Coronary artery (tissue), 2 donors: ENCODE measurements around the gene COX7B2.

Experiments used
- DNase-seq: peaks from one replicate; pipeline ENCODE4 v3.0.0-alpha.2; 2017; ENCODE audit warnings: low spot score
- H3K27ac ChIP-seq, 2 donors: fragments of 200-600 bp; sonication (generic); one replicate each; pipeline ENCODE4 v1.5.1; 2016 to 2019
- H3K4me3 ChIP-seq: fragments of 200-600 bp; sonication (generic); 2 replicates; pipeline ENCODE4 v1.5.1; 2016; ENCODE audit warnings: mild to moderate bottlenecking, moderate library complexity
- TF ChIP-seq, protein P1 (sequence below): fragments of 200-600 bp; sonication (generic); IDR thresholded peaks from one replicate; pipeline ENCODE4 v1.5.1; 2019; ENCODE audit warnings: antibody characterized with exemption

COX7B2 gene

DNA sequence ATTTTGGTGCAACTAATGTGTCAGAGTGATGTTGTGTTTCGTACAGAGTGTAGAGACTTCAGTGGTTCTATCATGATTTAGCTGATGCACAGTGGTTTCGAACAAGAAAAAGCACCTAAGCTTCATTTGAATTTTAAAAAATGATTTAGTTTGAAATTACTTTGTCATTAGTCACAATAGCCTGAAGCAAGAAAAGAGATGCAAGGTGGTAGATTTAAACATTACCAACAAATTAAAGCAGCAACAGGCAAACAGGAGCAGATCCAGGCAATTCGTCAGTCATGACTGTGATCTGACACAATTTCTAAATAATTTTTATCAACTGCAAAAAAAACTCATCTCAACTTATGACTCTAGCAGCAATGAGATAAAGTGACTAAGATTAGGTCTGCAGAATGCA, 24.6 kb upstream of the COX7B2 start:
- Histone ChIP-seq H3K4me3 (peak overlapping the region; percentile 1), H3K27ac (peak overlapping the region in 1 of 2 donors; percentile 54)
- DNase-seq = no peak
- TF ChIP-seq, protein P1, sequence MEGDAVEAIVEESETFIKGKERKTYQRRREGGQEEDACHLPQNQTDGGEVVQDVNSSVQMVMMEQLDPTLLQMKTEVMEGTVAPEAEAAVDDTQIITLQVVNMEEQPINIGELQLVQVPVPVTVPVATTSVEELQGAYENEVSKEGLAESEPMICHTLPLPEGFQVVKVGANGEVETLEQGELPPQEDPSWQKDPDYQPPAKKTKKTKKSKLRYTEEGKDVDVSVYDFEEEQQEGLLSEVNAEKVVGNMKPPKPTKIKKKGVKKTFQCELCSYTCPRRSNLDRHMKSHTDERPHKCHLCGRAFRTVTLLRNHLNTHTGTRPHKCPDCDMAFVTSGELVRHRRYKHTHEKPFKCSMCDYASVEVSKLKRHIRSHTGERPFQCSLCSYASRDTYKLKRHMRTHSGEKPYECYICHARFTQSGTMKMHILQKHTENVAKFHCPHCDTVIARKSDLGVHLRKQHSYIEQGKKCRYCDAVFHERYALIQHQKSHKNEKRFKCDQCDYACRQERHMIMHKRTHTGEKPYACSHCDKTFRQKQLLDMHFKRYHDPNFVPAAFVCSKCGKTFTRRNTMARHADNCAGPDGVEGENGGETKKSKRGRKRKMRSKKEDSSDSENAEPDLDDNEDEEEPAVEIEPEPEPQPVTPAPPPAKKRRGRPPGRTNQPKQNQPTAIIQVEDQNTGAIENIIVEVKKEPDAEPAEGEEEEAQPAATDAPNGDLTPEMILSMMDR = no peak

DNA sequence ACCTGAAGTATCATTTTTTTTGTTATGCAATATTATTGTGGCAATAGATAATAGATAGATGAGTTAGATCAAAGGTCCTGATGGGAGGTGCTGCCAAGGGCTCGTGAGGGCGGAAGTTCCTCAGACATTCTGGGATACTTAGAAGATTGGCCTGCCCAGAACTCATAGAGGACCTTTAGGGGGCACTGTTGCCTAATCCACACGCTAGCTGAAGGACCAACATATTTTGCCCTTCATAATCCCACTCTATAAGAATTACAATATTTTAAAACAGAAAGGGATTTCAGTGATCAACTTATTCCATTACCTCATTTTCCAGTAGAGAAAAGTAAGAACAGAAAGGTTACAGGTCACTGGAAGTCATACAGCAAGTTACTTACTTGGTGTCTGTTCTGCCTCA, 22.9 kb upstream of the COX7B2 start:
- Histone ChIP-seq H3K4me3 (no peak overlapping the region), H3K27ac (peak overlapping the region in 1 of 2 donors; percentile 29)
- TF ChIP-seq, protein P1 = peak; percentile 64
- no peak for DNase-seq

DNA sequence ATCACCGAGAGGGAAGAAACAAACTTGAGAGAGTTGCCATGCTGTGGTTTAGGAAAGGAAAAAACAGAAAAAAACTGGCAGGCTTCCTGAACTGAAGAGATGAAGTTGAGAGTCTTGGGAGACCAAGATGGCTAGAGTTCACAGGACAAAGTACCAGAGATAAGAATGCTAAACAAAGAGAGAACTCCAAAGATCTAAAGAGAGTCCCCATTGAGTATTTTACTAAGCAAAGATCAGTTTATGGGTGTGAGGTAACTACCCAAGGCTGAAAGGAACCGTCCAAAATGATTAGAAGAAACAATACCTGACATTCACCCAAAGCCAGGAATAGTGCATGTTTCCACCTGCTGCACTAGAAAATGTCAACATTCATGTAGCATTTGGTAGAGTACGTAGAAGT, 21.8 kb upstream of the COX7B2 start:
- TF ChIP-seq, protein P1 = no peak
- no peak for DNase-seq
- Histone ChIP-seq H3K4me3 (no peak overlapping the region), H3K27ac (no peak overlapping the region)

DNA sequence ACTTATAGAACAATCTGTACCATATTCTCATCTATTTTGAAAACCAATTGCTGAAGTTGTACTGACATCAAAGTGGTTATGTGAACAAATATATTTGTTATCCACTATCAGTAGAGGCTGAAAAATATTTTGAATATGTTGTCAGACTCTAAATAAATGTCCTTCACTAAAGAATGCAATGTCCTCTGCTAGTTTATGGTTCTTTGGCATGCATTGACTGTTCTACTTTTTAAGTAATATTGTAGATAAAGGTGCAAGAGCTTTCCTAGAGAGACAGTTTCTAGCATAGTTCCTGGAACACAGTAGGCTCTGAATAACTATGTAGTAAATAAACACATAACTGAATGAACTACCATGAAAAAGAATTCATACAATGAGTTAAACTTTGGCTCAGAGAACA, 18.2 kb upstream of the COX7B2 start:
- DNase-seq = no peak
- H3K4me3 ChIP-seq = no peak overlapping the region
- H3K27ac ChIP-seq = no peak overlapping the region
- TF ChIP-seq, protein P1 = no peak

DNA sequence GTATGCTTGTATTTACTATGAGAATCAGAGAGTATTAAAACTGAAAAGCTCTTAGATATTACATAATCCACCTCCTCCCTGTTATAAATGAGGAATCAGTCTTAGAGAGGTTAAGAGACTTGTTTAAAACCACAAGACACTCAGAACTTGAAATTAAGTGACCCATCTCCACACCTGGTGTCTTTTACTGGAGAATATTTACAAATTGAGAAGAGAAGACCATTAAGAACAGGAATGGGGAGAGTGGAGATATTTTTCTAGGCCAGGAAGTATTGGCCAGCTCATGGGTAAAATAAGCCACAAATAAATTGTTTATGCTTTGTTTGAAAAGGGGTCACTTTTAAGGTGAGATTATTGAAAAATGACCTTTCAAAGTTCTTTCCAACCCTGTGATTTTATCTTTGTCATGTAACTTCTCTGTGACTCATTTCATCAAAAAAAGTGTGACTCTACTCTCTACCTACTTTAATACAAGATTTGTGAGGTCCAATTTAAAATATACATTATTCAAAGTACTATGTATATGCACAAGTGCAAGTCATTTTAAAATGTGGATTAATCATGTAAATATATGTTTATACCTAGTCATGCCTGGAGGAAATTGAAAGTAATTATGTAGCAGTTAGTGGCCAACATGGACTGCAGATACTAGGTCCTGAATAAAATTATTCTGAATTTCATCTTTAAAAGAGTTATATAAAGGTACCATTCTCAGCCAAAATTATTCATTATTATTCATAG, 15.9 kb upstream of the COX7B2 start:
- no peak for DNase-seq
- TF ChIP-seq, protein P1 = no peak
- Histone ChIP-seq H3K4me3 (no peak overlapping the region), H3K27ac (no peak overlapping the region)

DNA sequence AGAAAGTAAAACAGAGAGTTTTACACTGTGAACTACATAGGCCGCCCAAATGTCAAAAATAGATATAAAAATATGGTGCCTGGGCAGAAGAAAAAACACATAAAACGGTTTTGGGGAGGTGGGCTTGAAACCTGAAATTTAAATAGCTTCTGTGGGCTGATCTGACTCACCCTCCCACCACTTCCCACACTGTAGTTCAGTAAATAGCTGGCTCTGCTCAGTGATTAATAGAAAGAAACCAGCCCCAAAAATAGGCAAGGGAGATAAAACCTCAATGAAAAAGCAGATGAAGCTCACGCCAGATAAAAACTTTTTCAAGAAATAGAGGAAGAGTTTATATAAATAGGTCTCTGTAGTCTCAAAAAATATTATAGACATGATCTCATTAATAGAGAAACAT, 13.2 kb upstream of the COX7B2 start:
- TF ChIP-seq, protein P1 = no peak
- Histone ChIP-seq H3K4me3 (no peak overlapping the region), H3K27ac (no peak overlapping the region)
- DNase-seq = no peak

DNA sequence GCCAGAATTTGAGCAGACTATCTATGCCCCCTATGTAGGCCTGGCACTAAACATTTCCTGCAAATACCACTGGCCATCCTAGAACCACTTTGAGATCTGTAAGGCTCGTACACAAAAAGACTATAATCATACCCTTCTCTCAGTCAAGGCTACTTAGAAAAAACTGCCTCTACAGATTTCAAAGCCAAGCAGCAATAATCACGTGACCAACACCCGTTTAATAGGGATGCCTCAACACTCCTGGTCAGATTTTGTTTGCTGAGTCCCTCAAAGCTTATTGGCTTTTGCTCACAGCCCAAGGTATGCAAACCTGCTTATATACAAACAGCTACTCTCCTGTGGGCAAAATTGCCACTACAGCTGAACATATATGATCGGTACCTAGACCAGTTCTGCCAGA, 897 bp downstream of the COX7B2 start:
- no peak for DNase-seq
- Histone ChIP-seq H3K27ac (no peak overlapping the region), H3K4me3 (no peak overlapping the region)
- TF ChIP-seq, protein P1 = no peak
